ENCODE data around the gene DDX23. TPM values are rescaled to one million over a fixed set of nuclear protein-coding genes. Genes with fewer than 3 reads are reported as not detected.
A peak's percentile ranks its signal among the peaks of the same experiment; 100 is the strongest.

DDX23 gene
- total RNA-seq, 1 experiment from 2014 or later, result 107 TPM

GRCh38 chr12:48881686-48882314 lies 29.8 kb upstream of the DDX23 start:
- Mint-ChIP-seq H3K36me3 (no peaks in the 10 kb centered on the region), H3K27me3 (ENCODE audit: low read depth) (peaks cover 7% of the 10 kb centered on the region), H3K4me1 (peaks cover 33% of the 10 kb centered on the region), H3K9me3 (no peaks in the 10 kb centered on the region), H3K4me3 (peak overlapping the region; percentile 50), H3K27ac (peak overlapping the region; percentile 56; the same call in 1 of the 2 replicates)
- POLR2A ChIA-PET, result interaction anchor here (1.0 to 3.9 kb wide), 2 partner anchors 16 to 29 kb away, joined by 11 to 32 read pairs; partner anchors contain the start of gene RND1
- DNase-seq (ENCODE audit: low spot score) (no peak), ATAC-seq (no peak)
- TF ChIP-seq E2F1 (CRISPR knock-in tag; IDR thresholded peaks at IDR 0.05) (no peak), MYBL2 (CRISPR knock-in tag; IDR thresholded peaks at IDR 0.05) (no peak), ZNF263 (CRISPR knock-in tag; IDR thresholded peaks at IDR 0.05; ENCODE audit: low read depth) (no peak), CTCF (IDR thresholded peaks at IDR 0.05) (no peak), NR2C2 (CRISPR knock-in tag; IDR thresholded peaks at IDR 0.05) (no peak), ATF2 (CRISPR knock-in tag; IDR thresholded peaks at IDR 0.05; ENCODE audit: borderline replicate concordance, low read depth) (no peak), ZNF425 (CRISPR knock-in tag; conservative IDR thresholded peaks at IDR 0.05) (no peak), FOXP4 (CRISPR knock-in tag; IDR thresholded peaks at IDR 0.05) (no peak), FOXJ3 (CRISPR knock-in tag; IDR thresholded peaks at IDR 0.05; ENCODE audit: borderline replicate concordance) (no peak), ZBTB21 (CRISPR knock-in tag; IDR thresholded peaks at IDR 0.05; ENCODE audit: borderline replicate concordance) (no peak), NR1H2 (CRISPR knock-in tag; IDR thresholded peaks at IDR 0.05) (no peak), ZNF121 (CRISPR knock-in tag; IDR thresholded peaks at IDR 0.05) (no peak), CREM (CRISPR knock-in tag; IDR thresholded peaks at IDR 0.05) (no peak), PRDM15 (CRISPR knock-in tag; IDR thresholded peaks at IDR 0.05) (no peak), SP1 (CRISPR knock-in tag; conservative IDR thresholded peaks at IDR 0.05) (no peak)
- CTCF ChIA-PET, result interaction anchor here (2.4 to 5.3 kb wide), 6 partner anchors 9 to 106 kb away, joined by 12 to 78 read pairs (median 28); partner anchors contain the start of genes DDX23 and RND1

All from WTC11 (cell line).